ENCODE measurements around the gene ANK2.

The ANK2 gene

DNA sequence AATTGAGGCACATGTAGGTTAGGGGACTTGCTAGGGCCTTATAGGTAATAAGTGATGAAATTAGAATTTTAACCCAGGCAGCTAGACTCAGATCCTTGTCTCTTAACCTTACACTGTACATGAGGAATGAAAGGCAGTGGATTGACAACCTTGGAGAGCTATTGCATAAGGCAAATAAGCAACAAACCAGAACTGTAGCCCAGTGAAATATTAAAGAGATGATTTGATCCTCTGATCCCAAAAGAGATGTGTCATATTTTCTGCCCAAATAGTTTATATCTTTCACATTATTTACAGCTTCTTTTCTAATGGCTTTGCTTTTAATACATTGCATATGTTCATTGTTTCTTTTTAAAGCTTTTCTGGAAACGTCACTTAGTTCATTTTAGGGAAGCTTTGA, 252.6 kb downstream of the ANK2 start:
- no peaks in the 10 kb centered on the region for H3K9me3 ChIP-seq (ENCODE audit: control insufficient read depth, low read length)
- H3K4me3 ChIP-seq (ENCODE audit: extremely low read depth, insufficient read depth, low read length, poor library complexity, severe bottlenecking): no peak overlapping the region
- no CpG with 5 or more reads among the region's 1 CpG for WGBS, 2 experiments (ENCODE audit: insufficient coverage in 2 of 2)
- no peaks in the 10 kb centered on the region for H3K4me1 ChIP-seq (ENCODE audit: control insufficient read depth, insufficient read depth, low read length, poor library complexity, severe bottlenecking)
- no peak overlapping the region for H3K27ac ChIP-seq (ENCODE audit: low read depth, low read length, severe bottlenecking)
- H3K36me3 ChIP-seq (ENCODE audit: control insufficient read depth, insufficient read depth, low read length): no peaks in the 10 kb centered on the region

DNA sequence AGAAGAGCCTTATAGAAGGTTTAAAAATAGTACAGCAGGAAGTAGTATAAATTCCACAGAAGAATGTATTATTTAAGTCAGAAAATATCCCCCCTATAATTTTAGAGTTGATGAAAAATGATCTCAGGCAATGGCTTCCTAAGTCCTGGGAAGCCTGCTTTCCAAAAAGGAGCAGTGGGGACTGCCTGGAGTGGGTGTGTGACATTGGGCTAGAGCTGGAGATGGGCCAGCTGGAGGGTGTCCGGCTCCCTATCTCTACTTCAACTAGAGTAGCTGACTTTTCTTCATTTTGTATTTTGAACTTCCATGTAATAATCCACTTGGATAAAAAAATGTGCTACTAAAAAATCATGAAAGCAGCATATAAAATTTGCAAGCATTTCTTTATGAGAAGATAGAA, 253.9 kb downstream of the ANK2 start:
- Histone ChIP-seq H3K4me3 (ENCODE audit: extremely low read depth, insufficient read depth, low read length, poor library complexity, severe bottlenecking) (no peak overlapping the region), H3K27ac (ENCODE audit: low read depth, low read length, severe bottlenecking) (no peak overlapping the region), H3K36me3 (ENCODE audit: control insufficient read depth, insufficient read depth, low read length) (no peaks in the 10 kb centered on the region), H3K4me1 (ENCODE audit: control insufficient read depth, insufficient read depth, low read length, poor library complexity, severe bottlenecking) (no peaks in the 10 kb centered on the region), H3K9me3 (ENCODE audit: control insufficient read depth, low read length) (no peaks in the 10 kb centered on the region)
- WGBS, 2 experiments (ENCODE audit: insufficient coverage in 2 of 2): no CpG with 5 or more reads among the region's 1 CpG

DNA sequence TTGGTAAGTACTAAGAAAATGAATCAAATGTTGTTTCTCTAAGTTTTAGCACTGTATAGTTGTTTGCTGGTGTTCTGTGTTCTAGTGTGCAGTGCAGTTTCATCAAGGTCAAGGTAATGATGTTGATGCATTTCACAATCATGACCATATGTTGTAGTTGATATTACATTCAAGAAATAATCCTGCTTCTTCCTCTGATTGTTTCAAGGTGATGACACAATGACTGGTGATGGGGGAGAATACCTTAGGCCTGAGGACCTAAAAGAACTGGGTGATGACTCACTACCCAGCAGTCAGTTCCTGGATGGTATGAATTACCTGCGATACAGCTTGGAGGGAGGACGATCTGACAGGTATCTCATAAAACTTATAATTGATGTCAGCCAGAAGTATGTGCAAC, 261.6 kb downstream of the ANK2 start:
- WGBS, 2 experiments (ENCODE audit: insufficient coverage in 2 of 2): 100% methylated on average over 1 to 2 of the region's 2 CpGs
- Histone ChIP-seq H3K27ac (ENCODE audit: low read depth, low read length, severe bottlenecking) (no peak overlapping the region), H3K4me3 (ENCODE audit: extremely low read depth, insufficient read depth, low read length, poor library complexity, severe bottlenecking) (no peak overlapping the region), H3K9me3 (ENCODE audit: control insufficient read depth, low read length) (no peaks in the 10 kb centered on the region), H3K4me1 (ENCODE audit: control insufficient read depth, insufficient read depth, low read length, poor library complexity, severe bottlenecking) (no peaks in the 10 kb centered on the region), H3K36me3 (ENCODE audit: control insufficient read depth, insufficient read depth, low read length) (no peaks in the 10 kb centered on the region)

DNA sequence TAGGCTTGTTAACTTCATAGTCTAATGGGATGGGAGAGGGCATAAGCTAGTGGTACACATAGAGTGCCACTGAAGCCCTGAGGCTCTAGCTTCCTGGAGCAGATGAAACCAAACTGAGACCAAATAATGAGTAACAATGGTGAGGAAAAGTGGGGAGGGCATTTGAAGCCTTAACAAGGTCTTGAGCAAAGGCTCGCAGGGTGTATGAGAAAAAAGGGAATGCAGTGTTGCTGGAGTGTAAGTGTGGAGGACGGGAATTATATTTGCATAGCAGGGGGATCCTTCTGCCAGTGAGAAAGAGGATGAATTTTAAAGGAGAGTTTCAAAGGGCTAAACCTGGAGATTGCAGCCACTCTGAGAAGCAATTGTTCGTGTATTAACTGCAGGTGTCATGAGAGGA, 263.1 kb downstream of the ANK2 start:
- 67 to 69% methylated on average over 3 of the region's 3 CpGs for WGBS, 2 experiments (ENCODE audit: insufficient coverage in 2 of 2)
- Histone ChIP-seq H3K27ac (ENCODE audit: low read depth, low read length, severe bottlenecking) (no peak overlapping the region), H3K9me3 (ENCODE audit: control insufficient read depth, low read length) (no peaks in the 10 kb centered on the region), H3K4me3 (ENCODE audit: extremely low read depth, insufficient read depth, low read length, poor library complexity, severe bottlenecking) (no peak overlapping the region), H3K4me1 (ENCODE audit: control insufficient read depth, insufficient read depth, low read length, poor library complexity, severe bottlenecking) (no peaks in the 10 kb centered on the region), H3K36me3 (ENCODE audit: control insufficient read depth, insufficient read depth, low read length) (no peaks in the 10 kb centered on the region)

DNA sequence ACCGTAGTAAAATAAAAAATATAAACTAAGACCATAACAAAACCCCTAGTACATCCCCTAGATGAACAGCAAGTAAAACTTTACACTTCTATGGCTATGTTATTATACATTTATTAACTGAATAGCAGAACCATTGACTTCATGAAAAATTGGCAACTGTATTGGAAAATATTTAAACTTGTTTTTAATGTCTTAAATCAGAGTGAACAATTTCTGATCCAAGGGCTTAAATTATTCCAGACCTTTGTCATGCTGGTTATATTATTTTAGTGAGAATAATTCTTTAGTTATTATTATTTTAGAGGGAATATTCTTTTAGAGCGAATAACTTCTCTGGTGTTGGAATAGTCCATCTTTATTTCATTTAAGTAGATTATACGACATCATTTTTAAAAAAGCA, 265.0 kb downstream of the ANK2 start:
- Histone ChIP-seq H3K36me3 (ENCODE audit: control insufficient read depth, insufficient read depth, low read length) (peaks cover 5% of the 10 kb centered on the region), H3K9me3 (ENCODE audit: control insufficient read depth, low read length) (no peaks in the 10 kb centered on the region), H3K27ac (ENCODE audit: low read depth, low read length, severe bottlenecking) (no peak overlapping the region), H3K4me1 (ENCODE audit: control insufficient read depth, insufficient read depth, low read length, poor library complexity, severe bottlenecking) (no peaks in the 10 kb centered on the region), H3K4me3 (ENCODE audit: extremely low read depth, insufficient read depth, low read length, poor library complexity, severe bottlenecking) (no peak overlapping the region)
- WGBS, 2 experiments (ENCODE audit: insufficient coverage in 2 of 2): no CpG with 5 or more reads among the region's 3 CpGs

DNA sequence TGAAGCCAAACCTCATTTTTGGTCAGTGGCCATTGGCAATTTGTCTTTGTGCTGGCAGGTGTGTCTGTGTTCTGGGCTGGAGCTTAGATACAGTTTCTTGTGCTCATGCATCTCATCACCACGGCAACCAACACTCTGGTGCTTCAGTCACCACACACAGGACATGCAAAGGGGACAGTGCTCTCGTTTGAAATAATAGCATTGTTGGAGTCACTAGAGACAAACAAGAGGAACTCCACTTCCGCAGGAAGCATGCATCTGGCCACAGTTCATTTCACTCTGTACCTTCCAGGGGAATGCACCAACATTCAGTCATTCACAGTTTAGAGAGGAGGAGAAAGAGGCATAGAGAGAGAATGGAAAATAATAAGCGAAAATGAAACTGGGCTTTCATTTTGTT, 267.4 kb downstream of the ANK2 start:
- Histone ChIP-seq H3K4me1 (ENCODE audit: control insufficient read depth, insufficient read depth, low read length, poor library complexity, severe bottlenecking) (no peaks in the 10 kb centered on the region), H3K9me3 (ENCODE audit: control insufficient read depth, low read length) (no peaks in the 10 kb centered on the region), H3K36me3 (ENCODE audit: control insufficient read depth, insufficient read depth, low read length) (peaks cover 5% of the 10 kb centered on the region), H3K27ac (ENCODE audit: low read depth, low read length, severe bottlenecking) (no peak overlapping the region), H3K4me3 (ENCODE audit: extremely low read depth, insufficient read depth, low read length, poor library complexity, severe bottlenecking) (no peak overlapping the region)
- 100% methylated on average over 1 to 2 of the region's 4 CpGs for WGBS, 2 experiments (ENCODE audit: insufficient coverage in 2 of 2)

DNA sequence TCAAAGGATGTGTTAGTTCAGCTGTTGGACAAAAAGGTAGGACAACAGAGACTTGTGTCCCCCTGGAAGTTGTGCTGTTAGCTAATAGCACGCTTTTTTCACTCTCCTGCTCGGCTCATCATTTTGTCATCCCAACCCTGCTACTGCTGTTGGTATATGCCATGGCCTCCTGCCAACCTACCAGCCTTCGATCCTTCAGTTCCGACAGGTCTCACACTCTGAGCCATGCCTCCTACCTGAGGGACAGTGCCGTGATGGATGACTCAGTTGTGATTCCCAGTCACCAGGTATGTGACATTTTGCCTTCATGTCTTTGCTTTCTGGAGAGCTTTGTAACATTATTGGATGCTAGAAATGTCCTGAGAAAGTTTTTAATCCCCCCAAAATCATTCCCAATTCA, 268.1 kb downstream of the ANK2 start:
- no peaks in the 10 kb centered on the region for H3K4me1 ChIP-seq (ENCODE audit: control insufficient read depth, insufficient read depth, low read length, poor library complexity, severe bottlenecking)
- H3K27ac ChIP-seq (ENCODE audit: low read depth, low read length, severe bottlenecking): no peak overlapping the region
- peaks cover 5% of the 10 kb centered on the region for H3K36me3 ChIP-seq (ENCODE audit: control insufficient read depth, insufficient read depth, low read length)
- no peaks in the 10 kb centered on the region for H3K9me3 ChIP-seq (ENCODE audit: control insufficient read depth, low read length)
- 96 to 97% methylated on average over 3 to 5 of the region's 5 CpGs for WGBS, 2 experiments (ENCODE audit: insufficient coverage in 2 of 2)
- H3K4me3 ChIP-seq (ENCODE audit: extremely low read depth, insufficient read depth, low read length, poor library complexity, severe bottlenecking): no peak overlapping the region

DNA sequence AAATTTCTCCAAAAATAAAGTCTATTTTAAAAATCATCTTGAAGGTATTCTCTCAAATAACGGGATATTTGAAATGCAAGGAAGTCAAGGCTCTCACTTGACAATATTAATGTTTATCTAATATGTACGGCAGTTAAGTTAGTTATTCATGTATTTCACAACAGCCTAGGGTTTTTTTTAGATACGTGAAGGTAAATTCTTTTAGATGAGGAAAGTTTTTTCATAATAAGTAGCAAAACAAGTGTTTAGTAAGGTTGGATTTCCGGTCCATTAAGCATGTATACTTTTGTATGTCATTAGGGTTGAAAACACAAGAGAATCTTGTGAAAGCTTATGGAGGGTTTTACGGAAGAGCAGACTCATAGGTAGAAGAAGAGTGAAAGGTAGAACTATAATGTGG, 273.3 kb downstream of the ANK2 start:
- 98% methylated on average over 3 of the region's 5 CpGs for WGBS, 2 experiments (ENCODE audit: insufficient coverage in 2 of 2)
- no peak overlapping the region for H3K27ac ChIP-seq (ENCODE audit: low read depth, low read length, severe bottlenecking)
- H3K4me1 ChIP-seq (ENCODE audit: control insufficient read depth, insufficient read depth, low read length, poor library complexity, severe bottlenecking): no peaks in the 10 kb centered on the region
- peaks cover 5% of the 10 kb centered on the region for H3K36me3 ChIP-seq (ENCODE audit: control insufficient read depth, insufficient read depth, low read length)
- H3K4me3 ChIP-seq (ENCODE audit: extremely low read depth, insufficient read depth, low read length, poor library complexity, severe bottlenecking): no peak overlapping the region
- H3K9me3 ChIP-seq (ENCODE audit: control insufficient read depth, low read length): no peaks in the 10 kb centered on the region

DNA sequence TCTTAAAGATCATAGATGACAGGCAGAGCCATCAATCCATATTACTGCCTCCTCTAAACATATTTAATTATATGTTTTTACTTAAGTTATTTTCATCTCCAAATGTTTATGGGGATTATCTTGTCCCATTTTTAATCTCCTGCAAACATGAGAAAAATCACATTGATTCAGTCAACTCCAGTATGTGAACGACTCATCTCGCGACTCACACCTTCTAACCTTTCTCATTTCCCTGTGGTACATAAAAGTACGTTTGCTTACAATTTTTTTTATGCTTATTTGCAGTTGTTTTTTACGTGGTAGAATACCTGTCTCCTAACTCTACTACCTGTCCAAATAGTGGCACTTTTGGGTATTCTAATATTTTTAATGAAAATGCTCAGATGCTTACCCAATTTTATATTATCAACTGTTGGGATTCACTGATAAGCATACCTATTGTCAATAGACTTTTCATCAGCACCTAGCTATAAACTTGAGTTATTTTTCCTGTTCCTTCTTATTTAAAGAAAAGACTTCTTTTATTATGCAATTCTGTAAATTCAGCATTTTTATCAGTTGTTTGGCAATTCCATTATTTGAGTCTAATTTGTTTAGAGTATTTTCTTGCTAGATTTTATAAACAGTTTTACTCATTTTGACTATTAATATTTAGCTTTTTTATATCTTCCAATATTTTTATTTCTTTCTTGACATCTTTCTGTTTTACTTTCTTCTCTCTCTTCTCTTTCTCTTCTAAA, 276.6 kb downstream of the ANK2 start:
- no CpG with 5 or more reads among the region's 5 CpGs for WGBS, 2 experiments (ENCODE audit: insufficient coverage in 2 of 2)
- Histone ChIP-seq H3K4me1 (ENCODE audit: control insufficient read depth, insufficient read depth, low read length, poor library complexity, severe bottlenecking) (no peaks in the 10 kb centered on the region), H3K4me3 (ENCODE audit: extremely low read depth, insufficient read depth, low read length, poor library complexity, severe bottlenecking) (no peak overlapping the region), H3K9me3 (ENCODE audit: control insufficient read depth, low read length) (no peaks in the 10 kb centered on the region), H3K27ac (ENCODE audit: low read depth, low read length, severe bottlenecking) (no peak overlapping the region), H3K36me3 (ENCODE audit: control insufficient read depth, insufficient read depth, low read length) (no peaks in the 10 kb centered on the region)

DNA sequence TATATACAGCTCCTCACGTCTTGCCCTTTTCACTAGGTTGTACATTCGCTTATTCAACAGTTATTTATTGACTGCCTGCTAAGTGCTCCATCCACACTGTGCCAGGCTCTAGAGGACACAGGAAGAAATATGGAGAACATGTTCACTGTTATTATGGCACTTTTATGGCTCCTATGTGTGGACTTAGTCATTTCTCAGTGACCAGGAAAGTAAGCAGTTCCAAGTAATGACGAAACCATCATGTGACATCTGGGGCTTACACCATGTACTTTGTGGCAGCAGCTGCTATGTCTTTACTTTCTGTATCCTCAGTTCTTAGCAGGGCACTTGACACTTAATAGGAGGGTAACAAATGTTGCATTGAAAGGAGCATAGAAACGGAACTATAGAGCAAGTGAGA, 278.0 kb downstream of the ANK2 start:
- WGBS, 2 experiments (ENCODE audit: insufficient coverage in 2 of 2): 63 to 81% methylated on average over 2 to 4 of the region's 4 CpGs
- no peak overlapping the region for H3K4me3 ChIP-seq (ENCODE audit: extremely low read depth, insufficient read depth, low read length, poor library complexity, severe bottlenecking)
- peaks cover under 1% of the 10 kb centered on the region for H3K36me3 ChIP-seq (ENCODE audit: control insufficient read depth, insufficient read depth, low read length)
- H3K9me3 ChIP-seq (ENCODE audit: control insufficient read depth, low read length): no peaks in the 10 kb centered on the region
- peaks cover 4% of the 10 kb centered on the region for H3K4me1 ChIP-seq (ENCODE audit: control insufficient read depth, insufficient read depth, low read length, poor library complexity, severe bottlenecking)
- no peak overlapping the region for H3K27ac ChIP-seq (ENCODE audit: low read depth, low read length, severe bottlenecking)

DNA sequence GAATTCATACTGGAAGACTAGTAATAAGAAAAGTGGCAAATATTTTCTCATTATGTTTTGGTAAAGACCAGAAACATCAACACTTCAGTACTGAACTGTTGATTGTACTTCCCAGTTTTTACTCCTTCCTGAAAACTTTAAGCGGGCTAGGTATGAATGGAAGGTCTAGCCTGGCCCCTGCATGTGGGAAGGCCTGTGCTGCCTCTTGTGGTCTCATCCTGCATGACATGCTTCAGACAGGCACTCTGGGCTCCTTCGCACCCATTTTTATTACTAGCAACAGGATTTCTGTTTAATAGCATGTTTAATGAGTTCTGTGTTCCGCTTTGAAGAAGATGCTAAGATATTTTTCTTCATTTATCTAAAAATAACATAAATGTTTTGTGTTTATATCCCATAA, 279.1 kb downstream of the ANK2 start:
- Histone ChIP-seq H3K36me3 (ENCODE audit: control insufficient read depth, insufficient read depth, low read length) (peaks cover 8% of the 10 kb centered on the region), H3K27ac (ENCODE audit: low read depth, low read length, severe bottlenecking) (no peak overlapping the region), H3K9me3 (ENCODE audit: control insufficient read depth, low read length) (no peaks in the 10 kb centered on the region), H3K4me3 (ENCODE audit: extremely low read depth, insufficient read depth, low read length, poor library complexity, severe bottlenecking) (no peak overlapping the region), H3K4me1 (ENCODE audit: control insufficient read depth, insufficient read depth, low read length, poor library complexity, severe bottlenecking) (peaks cover 4% of the 10 kb centered on the region)
- WGBS, 2 experiments (ENCODE audit: insufficient coverage in 2 of 2): 83% methylated on average over 1 of the region's 3 CpGs; no CpG with 5 or more reads in 1 of the 2 experiments

Measured in mesodermal cell (in vitro differentiated cells).